ENCODE results near the gene PRR12.

The PRR12 gene

GRCh38 chr19:49574206-49574755, 16.7 kb upstream of the PRR12 start:
- FAIRE-seq (no peak), DNase-seq (ENCODE audit: insufficient read length, low spot score) (no peak)
- TF ChIP-seq, protein P1, sequence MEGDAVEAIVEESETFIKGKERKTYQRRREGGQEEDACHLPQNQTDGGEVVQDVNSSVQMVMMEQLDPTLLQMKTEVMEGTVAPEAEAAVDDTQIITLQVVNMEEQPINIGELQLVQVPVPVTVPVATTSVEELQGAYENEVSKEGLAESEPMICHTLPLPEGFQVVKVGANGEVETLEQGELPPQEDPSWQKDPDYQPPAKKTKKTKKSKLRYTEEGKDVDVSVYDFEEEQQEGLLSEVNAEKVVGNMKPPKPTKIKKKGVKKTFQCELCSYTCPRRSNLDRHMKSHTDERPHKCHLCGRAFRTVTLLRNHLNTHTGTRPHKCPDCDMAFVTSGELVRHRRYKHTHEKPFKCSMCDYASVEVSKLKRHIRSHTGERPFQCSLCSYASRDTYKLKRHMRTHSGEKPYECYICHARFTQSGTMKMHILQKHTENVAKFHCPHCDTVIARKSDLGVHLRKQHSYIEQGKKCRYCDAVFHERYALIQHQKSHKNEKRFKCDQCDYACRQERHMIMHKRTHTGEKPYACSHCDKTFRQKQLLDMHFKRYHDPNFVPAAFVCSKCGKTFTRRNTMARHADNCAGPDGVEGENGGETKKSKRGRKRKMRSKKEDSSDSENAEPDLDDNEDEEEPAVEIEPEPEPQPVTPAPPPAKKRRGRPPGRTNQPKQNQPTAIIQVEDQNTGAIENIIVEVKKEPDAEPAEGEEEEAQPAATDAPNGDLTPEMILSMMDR (IDR thresholded peaks at IDR 0.05; ENCODE audit: insufficient read depth, missing control alignments), result no peak

- no peak for DNase-seq (ENCODE audit: insufficient read length, low spot score)
- TF ChIP-seq, protein P1 (IDR thresholded peaks at IDR 0.05; ENCODE audit: insufficient read depth, missing control alignments), result no peak
- FAIRE-seq, result no peak
Observed at GRCh38 chr19:49579193-49579592, 11.8 kb upstream of the PRR12 start.

DNA sequence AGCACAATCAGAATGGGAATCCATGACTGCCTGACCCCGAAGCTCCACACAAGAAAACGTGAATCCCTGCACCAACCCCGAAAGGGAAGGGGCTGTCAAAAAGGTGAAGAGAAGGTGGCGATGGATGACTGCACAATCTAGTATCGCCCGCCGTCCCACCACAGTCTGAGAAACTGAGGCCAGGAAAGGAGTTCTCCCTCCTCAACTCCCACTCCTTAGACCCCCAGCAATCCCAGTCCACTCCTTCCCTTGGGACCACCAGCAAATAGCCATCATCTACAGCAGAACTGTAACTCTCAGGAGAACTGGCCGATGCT, 11.1 kb upstream of the PRR12 start:
- no peak for DNase-seq (ENCODE audit: insufficient read length, low spot score)
- no peak for FAIRE-seq
- TF ChIP-seq, protein P1 (IDR thresholded peaks at IDR 0.05; ENCODE audit: insufficient read depth, missing control alignments), result no peak

GRCh38 chr19:49580264-49581006, 10.5 kb upstream of the PRR12 start, which contains the start of gene NOSIP:
Gene NOSIP, minus strand, starts transcription at chr19:49580556. Its CDS starts 19,865 bp downstream, at chr19:49560691.
- TF ChIP-seq, protein P1 (IDR thresholded peaks at IDR 0.05; ENCODE audit: insufficient read depth, missing control alignments), result no peak
- FAIRE-seq (no peak), DNase-seq (ENCODE audit: insufficient read length, low spot score) (no peak)

DNA sequence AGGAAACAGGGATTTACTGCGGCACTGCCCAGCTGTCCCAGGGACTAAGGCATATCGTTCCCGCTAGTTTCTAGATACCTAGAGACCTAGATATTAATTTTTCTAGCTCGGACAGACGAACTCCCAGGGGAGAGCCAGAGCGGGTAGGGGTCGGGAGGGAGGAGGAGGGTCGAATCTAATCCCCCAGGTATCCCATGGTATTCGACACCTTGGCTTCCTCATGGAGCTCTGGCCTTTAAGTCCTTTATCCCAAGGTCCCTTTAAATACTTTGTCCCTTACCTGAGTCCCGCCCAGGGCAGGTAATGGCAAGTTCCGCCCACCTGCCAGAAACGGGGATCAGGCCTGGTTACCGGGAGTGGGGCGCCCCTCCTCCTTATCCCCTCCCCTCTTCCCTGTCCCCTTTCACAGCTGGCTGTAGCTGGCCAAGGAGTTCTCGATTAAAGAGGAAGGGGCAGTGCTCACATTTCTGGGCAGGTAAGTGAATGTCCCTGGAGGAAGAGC, 9.9 kb upstream of the PRR12 start, which contains the start of gene PRRG2:
Gene PRRG2, plus strand, starts transcription at position 310 of the 502 bp plus-strand sequence. CDS start 1,904 bp downstream, outside the sequence.
- DNase-seq (ENCODE audit: insufficient read length, low spot score), result no peak
- TF ChIP-seq, protein P1 (IDR thresholded peaks at IDR 0.05; ENCODE audit: insufficient read depth, missing control alignments), result no peak
- FAIRE-seq, result no peak

DNA sequence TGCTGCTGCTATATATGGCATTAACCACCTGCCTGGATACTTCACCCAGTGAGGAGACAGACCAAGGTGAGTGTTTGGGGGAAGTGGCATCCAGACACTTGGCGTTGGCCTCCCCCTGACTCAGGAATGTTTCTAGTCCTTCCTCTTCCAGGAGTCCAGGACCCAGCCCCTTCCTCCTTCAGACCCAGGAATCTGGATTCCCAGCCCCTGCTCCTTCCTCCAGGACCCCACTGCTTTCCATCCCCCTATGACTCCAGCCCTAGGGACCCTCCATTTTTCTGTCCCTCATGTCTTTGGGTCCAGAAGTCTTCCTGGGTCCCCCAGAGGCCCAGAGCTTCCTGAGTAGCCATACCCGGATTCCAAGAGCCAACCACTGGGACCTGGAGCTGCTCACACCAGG, 7.7 kb upstream of the PRR12 start:
- TF ChIP-seq, protein P1 (IDR thresholded peaks at IDR 0.05; ENCODE audit: insufficient read depth, missing control alignments), result no peak
- FAIRE-seq (no peak), DNase-seq (ENCODE audit: insufficient read length, low spot score) (no peak)

- no peak for FAIRE-seq
- DNase-seq (ENCODE audit: insufficient read length, low spot score), result no peak
- TF ChIP-seq, protein P1 (IDR thresholded peaks at IDR 0.05; ENCODE audit: insufficient read depth, missing control alignments), result no peak
Observed at GRCh38 chr19:49585023-49585422, 6.0 kb upstream of the PRR12 start.

Measured in D721Med (cell line).